Ureter (tissue), 1 donor: ENCODE results near the gene TNF. TPM values are rescaled to one million over a fixed set of nuclear protein-coding genes. Genes with fewer than 3 reads are reported as not detected.
A peak's percentile ranks its signal among the peaks of the same experiment; 100 is the strongest.

Experiments used
- DNase-seq: peaks from one replicate; pipeline ENCODE4 v3.0.0-alpha.2; 2020; ENCODE audit warnings: low spot score
- total RNA-seq: library from RNA; stranded (reverse); gene quantifications from one replicate; pipeline ENCODE4 v1.2.4, GENCODE V29; 2023
- donor health status: DM: yes; HTN: yes; CAD: no.

Gene TNF
- total RNA-seq, result 0.36 TPM

- DNase-seq, result peak; percentile 65
Observed at GRCh38 chr6:31575335-31575901, at the start of gene TNF. Gene TNF, plus strand, starts transcription at chr6:31575565. Its CDS starts 177 bp downstream, at chr6:31575742.

GRCh38 chr6:31525932-31526591 is 49.3 kb upstream of the TNF start:
- DNase-seq, result no peak

GRCh38 chr6:31528307-31528777 is 47.0 kb upstream of the TNF start:
- no peak for DNase-seq

GRCh38 chr6:31528821-31529328 is 46.5 kb upstream of the TNF start, which contains the start of gene MCCD1:
Gene MCCD1, plus strand, starts transcription at chr6:31528962. Its CDS starts 53 bp downstream, at chr6:31529015.
- no peak for DNase-seq

GRCh38 chr6:31529329-31530150 is 45.8 kb upstream of the TNF start:
- no peak for DNase-seq

GRCh38 chr6:31530659-31531058 is 44.7 kb upstream of the TNF start:
- DNase-seq, result no peak

DNA sequence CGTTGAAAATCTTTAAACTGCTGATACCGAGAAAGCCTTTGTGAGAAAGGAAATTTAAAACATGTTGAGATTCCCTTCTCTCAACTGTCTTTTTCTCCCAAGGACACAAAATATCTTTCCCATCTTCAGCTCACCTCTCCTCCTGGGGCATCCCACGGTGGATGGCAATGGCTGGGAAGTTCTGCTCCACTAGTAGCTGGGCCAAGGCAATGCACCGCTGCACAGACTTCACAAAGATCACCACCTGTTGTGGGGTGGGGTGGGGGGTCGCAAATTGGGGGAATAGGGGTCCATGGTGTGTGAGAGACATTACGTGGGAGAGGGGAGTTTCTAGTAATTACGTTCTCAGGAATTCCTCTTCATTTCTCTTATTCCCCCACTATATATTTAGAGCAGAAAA is 44.2 kb upstream of the TNF start:
- DNase-seq, result no peak

- no peak for DNase-seq
Observed at GRCh38 chr6:31531771-31532643, 43.4 kb upstream of the TNF start.

DNA sequence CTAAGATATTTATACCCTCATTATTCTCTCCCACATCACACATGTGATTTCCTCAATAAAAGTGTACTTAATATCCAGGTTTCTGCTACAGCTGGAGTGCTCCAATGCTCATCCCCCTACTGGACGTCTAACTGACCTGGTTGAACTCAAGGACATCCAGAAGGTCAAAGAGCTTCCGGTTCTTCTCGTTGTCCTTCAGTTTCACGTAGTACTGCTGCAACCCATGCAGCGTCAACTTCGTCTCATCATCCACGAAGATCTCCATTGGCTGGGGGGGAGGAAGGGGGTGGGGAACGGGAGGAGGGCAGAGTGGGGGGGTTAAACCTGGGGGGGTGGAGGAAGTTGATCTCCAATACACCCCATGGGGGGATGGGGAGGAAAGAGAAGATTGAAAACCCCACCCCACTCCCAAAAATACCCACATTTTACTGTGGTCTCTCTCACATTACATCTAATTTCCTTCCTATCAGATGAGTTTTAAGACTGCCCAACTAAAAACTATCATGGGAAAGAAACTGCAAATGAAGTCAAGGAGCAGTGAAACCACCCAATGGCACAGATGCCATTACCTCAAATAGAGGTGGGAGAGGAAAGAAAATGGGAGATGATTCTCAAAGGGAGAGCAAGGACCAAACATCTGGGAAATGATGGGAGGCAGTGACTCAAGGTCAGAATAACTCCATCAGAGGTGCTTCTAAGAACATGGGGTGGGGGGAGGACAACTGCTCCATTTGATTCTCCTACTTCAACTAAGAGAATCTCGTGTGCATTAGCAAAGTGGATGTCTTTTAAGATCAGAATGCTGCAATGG is 42.5 kb upstream of the TNF start:
- no peak for DNase-seq

DNA sequence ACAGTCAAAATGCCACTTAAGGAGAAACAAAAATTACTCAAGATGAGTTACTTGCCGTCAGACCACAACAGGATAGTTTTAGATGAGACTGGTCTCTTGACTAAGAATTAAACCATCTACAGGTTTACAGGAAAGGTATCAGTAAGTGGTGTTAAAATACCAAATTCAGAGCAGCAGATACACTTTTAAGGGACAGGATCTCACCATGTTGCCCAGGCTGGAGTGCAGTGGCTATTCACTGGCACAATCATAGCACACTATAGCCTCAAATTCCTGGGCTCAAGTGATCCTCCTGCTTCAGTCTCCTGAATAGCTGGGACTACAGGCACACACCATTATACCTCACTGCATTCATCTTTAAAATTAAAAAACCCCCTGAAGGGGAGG is 41.9 kb upstream of the TNF start:
- DNase-seq, result no peak

- DNase-seq, result no peak
Observed at GRCh38 chr6:31534011-31534410, 41.4 kb upstream of the TNF start.

GRCh38 chr6:31534521-31535040 is 40.8 kb upstream of the TNF start:
- no peak for DNase-seq

DNA sequence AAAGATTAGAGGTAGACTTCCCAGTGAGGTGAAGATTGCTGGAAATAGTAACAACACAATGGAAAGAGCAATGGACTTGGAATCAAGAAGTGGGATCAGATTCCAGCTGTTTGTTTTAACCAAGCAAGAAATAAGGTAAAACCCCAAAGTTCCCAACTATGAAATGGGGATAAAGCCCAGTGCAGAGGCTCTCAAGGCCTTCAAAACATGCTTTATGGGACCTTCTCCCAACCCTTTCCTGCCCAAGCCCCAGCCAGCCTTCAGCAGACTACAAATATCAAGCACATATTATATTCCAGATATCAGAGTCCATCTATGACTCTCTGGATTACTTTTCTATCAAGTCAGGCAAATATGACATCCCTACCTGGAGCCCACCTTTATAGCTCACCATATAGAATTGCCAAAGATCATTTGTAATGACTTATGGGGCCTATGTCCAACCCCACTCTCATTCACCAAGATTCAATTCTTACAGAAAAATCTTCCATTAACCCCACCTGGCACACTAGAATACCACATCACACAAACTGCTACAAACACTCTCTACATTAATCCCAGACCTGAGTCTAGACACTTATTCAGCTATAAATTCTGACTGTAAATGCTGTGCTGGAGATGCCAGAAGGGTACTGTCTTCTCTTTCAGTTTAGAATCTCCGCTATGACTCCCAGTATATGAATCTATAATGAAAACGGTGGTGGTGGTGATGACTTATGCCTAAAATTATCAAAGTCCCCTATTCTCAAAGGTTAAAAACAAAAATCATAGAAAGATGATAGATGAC is 39.6 kb upstream of the TNF start:
- DNase-seq, result no peak

- no peak for DNase-seq
Observed at GRCh38 chr6:31538805-31539400, 36.5 kb upstream of the TNF start.

GRCh38 chr6:31540640-31541039 is 34.7 kb upstream of the TNF start:
- no peak for DNase-seq

GRCh38 chr6:31541059-31541657 is 34.2 kb upstream of the TNF start:
- peak; percentile 69 for DNase-seq

DNA sequence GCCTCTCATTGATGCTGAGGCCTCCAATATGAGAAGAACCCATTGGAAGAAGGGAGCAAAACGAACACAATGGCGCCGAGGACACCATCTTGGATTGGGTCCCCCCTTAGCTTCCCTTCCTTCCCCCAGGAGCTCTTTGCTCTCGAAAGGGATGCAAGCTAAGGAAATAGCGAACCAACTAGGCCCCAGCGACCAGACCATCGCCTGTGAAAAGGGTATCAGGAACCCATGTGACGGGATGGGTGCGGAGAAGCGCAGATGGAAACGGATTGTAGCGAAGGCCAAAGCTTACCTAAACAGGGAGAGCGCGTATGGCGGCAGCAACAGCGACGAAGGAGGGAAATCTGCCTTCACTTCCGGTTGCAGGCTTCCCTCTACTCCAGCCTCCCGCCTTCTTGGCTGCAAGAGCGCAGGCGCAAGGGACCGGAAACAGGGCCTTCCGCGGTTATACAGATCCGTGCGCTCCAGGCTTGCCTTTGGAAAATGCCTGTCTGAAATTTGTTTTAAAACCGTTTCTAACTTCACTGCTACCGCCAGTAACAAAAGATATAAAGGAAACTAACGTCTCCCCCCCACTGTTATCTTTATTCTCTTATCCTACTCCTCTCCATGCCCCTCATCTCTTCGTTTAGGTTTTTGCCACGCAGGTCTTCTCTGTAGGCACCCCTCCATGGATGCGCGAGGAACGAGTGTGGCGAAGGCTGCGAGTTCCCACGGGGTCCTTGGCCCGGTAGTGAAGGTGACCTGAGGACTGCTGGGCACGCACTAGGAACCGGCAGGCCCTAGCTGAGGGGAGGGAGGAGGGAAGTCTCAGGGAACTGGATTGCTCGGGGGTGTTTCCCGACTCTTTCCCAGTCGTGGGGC is 33.5 kb upstream of the TNF start, which contains the start of gene DDX39B:
Gene DDX39B, minus strand, starts transcription at position 346 of the 864 bp plus-strand sequence. CDS start 1,471 bp downstream, outside the sequence.
- peak; percentile 97 for DNase-seq

- no peak for DNase-seq
Observed at GRCh38 chr6:31543639-31544038, 31.7 kb upstream of the TNF start.
